Activated CD4-positive, alpha-beta T cell treated with anti-CD3 and anti-CD28 coated beads, Interleukin-2, amount 10 ng/mL, durations not matched to agents 7 days and 5 days (primary cell): ENCODE results near the gene MGAT4C. TPM values are rescaled to one million over a fixed set of nuclear protein-coding genes. Genes with fewer than 3 reads are reported as not detected.
"Not testable (repeated sequence)": the region's sequence is repeated elsewhere in the genome, so short reads cannot be mapped to it uniquely, and the experiment has no call there.

ENCODE experiments used
- CTCF ChIA-PET: fragments of 350-600 bp; sonication (Branson Sonifier 250); formaldehyde crosslinking; loops from one replicate; lab custom pipeline; 2021; ENCODE audit warnings: antibody characterized with exemption; lab: Charles Lee
- POLR2A ChIA-PET: fragments of 350-600 bp; sonication (Branson Sonifier 250); formaldehyde crosslinking; loops from one replicate; lab custom pipeline; 2021; ENCODE audit warnings: antibody characterized with exemption; lab: Charles Lee
- DNase-seq: peaks from one replicate; pipeline ENCODE4 v3.0.0-alpha.2; 2020
- H3K27ac Mint-ChIP-seq: one replicate; pipeline ENCODE4 v1.8.0; 2021; ENCODE audit warnings: mild to moderate bottlenecking, moderate library complexity, mixed read lengths
- H3K27me3 Mint-ChIP-seq: one replicate; pipeline ENCODE4 v1.8.0; 2021; ENCODE audit warnings: mixed read lengths
- H3K36me3 Mint-ChIP-seq: one replicate; pipeline ENCODE4 v1.8.0; 2021; ENCODE audit warnings: low read depth, mixed read lengths
- H3K4me1 Mint-ChIP-seq: one replicate; pipeline ENCODE4 v1.8.0; 2021; ENCODE audit warnings: mixed read lengths
- H3K4me3 Mint-ChIP-seq: one replicate; pipeline ENCODE4 v1.8.0; 2021; ENCODE audit warnings: mild to moderate bottlenecking, moderate library complexity, mixed read lengths
- H3K9me3 Mint-ChIP-seq: one replicate; pipeline ENCODE4 v1.8.0; 2021; ENCODE audit warnings: mixed read lengths
- total RNA-seq, 2 experiments: library from RNA; stranded (reverse); gene quantifications; one replicate each; pipeline ENCODE4 v1.2.3, GENCODE V29; 2021

Gene MGAT4C
- total RNA-seq, 2 experiments from 2014 or later = not detected

DNA sequence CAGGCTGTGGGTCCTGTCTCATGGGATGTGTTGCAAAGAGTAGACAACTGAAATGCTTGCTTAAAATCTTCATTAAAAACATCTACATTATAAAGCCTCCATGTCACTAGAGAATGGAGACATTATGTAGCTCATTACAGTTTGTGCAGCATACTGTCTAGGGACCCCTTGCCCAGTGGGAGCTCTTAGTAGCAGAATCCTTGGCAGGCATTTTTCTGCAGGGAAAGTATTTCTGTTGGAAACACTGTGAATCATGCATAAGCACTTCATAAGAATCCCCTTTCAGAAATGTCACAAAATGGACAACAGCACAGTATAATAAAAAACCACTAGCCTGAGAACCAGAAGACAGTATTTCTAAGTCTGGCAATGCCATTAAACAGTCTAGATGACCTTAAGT lies 174.3 kb downstream of the MGAT4C start:
- Mint-ChIP-seq H3K4me3 (no peak overlapping the region), H3K4me1 (no peaks in the 10 kb centered on the region), H3K36me3 (no peaks in the 10 kb centered on the region), H3K27ac (no peak overlapping the region), H3K9me3 (no peaks in the 10 kb centered on the region), H3K27me3 (no peaks in the 10 kb centered on the region)
- ChIA-PET CTCF (no interaction called here), POLR2A (no interaction called here)
- no peak for DNase-seq

DNA sequence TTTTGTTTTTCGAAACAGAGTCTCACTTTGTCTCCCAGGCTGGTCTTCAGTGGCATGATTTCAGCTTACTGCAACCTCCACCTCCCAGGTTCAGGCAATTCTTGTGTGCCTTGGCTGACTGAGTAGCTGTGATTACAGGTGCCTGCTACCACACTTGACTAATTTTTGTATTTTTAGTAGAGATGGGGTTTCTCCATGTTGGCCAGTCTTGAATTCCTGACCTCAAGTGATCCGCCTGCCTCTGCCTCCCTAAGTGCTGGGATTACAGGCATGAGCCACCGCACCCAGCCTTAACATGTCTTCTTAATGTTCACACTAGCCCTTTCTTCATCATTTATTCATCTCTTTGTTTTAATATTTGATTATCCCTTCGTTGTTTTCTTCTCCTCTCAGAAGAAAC lies 197.1 kb downstream of the MGAT4C start:
- POLR2A ChIA-PET, H3K4me1 Mint-ChIP-seq, CTCF ChIA-PET, H3K4me3 Mint-ChIP-seq, DNase-seq, H3K27me3 Mint-ChIP-seq, H3K27ac Mint-ChIP-seq, H3K9me3 Mint-ChIP-seq, H3K36me3 Mint-ChIP-seq: not testable (repeated sequence)

DNA sequence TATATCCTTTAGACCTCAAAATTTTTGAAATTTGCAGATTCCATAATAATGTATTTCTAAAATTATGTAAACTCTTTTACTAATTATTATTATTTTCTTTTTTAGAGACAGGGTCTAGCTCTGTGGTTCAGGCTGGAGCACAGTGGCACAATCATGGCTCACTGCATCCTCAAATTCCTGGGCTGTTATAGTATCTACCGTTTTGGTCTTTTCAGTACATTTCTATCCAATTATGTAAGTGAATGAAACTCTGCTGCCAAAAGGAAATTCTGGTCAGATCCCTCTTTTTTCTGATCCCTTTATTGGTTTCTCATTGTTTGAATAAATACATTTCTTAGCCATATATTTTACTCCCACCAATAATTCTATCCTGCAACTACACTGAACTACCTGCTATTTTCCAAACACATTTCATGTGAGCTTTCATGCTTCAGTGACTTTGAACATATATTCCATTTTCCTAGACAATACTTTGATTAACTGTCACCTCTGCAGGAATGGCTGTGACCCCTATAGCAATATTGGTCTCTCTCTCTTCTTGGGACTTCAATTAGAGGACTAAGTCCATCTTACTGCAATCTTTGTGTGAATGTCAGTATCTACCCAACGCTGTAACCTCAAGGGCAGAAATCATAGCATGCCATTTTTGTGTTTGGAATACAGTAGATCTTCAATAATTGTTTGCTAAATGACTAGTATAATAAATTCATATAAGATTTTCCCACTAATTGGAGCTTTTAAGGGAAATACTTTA lies 198.9 kb downstream of the MGAT4C start:
- POLR2A ChIA-PET = no interaction called here
- no peaks in the 10 kb centered on the region for H3K27me3 Mint-ChIP-seq
- H3K27ac Mint-ChIP-seq = no peak overlapping the region
- no peak for DNase-seq
- no peak overlapping the region for H3K4me3 Mint-ChIP-seq
- peaks cover 2% of the 10 kb centered on the region for H3K9me3 Mint-ChIP-seq
- CTCF ChIA-PET = no interaction called here
- no peaks in the 10 kb centered on the region for H3K36me3 Mint-ChIP-seq
- H3K4me1 Mint-ChIP-seq = no peaks in the 10 kb centered on the region

DNA sequence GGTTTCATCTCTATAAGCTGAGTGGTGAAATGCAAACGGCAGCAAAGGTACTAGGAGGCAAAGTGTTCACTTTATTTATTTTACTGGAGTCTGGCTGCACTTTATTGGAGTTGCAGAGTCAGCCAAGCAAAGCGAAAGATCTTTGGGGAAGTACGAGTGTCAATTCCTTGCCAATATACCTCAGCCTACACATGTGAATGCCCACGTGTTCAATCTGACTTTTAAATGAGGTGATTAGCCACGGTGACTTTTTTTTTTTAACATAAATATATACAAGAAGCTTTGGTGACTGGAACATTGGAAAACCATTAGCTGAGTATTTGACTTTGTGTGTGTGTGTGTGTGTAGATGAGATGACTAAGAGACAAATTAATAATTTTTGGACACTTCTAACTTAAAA lies 203.3 kb downstream of the MGAT4C start:
- Mint-ChIP-seq H3K36me3 (no peaks in the 10 kb centered on the region), H3K9me3 (no peaks in the 10 kb centered on the region), H3K4me1 (no peaks in the 10 kb centered on the region), H3K27me3 (no peaks in the 10 kb centered on the region), H3K4me3 (no peak overlapping the region), H3K27ac (no peak overlapping the region)
- ChIA-PET CTCF (no interaction called here), POLR2A (no interaction called here)
- DNase-seq = no peak

DNA sequence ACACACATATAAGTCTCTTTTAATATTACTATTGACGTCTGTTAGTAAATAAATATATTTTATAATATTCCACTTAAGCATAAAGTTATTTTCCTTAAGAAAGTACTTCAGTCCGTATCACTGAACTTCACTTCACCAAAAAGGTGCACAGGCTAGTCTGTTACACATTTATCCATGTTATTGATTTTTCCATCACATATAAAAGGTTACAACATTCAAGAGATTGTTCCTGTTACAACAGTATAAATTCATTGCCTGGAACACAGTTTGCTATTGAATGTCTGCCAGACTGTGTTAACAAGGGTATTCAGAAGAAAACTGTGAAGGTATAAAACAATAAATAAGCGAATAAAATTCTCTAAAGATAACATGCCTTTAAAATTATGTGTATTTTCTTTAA lies 206.2 kb downstream of the MGAT4C start:
- no peak for DNase-seq
- Mint-ChIP-seq H3K9me3 (no peaks in the 10 kb centered on the region), H3K36me3 (no peaks in the 10 kb centered on the region), H3K4me3 (no peak overlapping the region), H3K27me3 (no peaks in the 10 kb centered on the region), H3K27ac (no peak overlapping the region), H3K4me1 (no peaks in the 10 kb centered on the region)
- CTCF ChIA-PET = no interaction called here
- POLR2A ChIA-PET = no interaction called here

DNA sequence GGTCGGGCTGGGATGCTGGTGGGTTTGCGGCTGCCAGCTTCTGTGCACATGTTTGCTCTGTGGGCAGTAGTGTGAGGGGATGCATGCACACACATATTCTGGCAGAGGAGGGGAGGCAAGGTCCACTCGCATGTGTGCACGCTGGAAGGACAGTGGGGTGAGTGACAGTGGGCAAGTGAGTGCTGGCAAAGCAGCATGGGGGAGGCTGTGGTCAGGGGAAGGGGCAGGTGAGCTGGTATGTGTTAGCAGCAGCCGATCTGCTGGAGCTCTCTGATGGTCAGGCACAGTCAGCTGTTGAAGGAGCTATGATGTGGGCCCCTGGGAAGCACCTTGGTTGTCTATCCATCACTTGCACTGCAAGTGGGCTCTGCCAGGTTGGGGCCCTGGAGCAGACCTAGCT lies 211.8 kb downstream of the MGAT4C start:
- Mint-ChIP-seq H3K27ac (no peak overlapping the region), H3K4me1 (no peaks in the 10 kb centered on the region), H3K27me3 (no peaks in the 10 kb centered on the region), H3K9me3 (peaks cover 24% of the 10 kb centered on the region), H3K4me3 (no peak overlapping the region), H3K36me3 (no peaks in the 10 kb centered on the region)
- POLR2A ChIA-PET = no interaction called here
- DNase-seq = no peak
- CTCF ChIA-PET = no interaction called here

DNA sequence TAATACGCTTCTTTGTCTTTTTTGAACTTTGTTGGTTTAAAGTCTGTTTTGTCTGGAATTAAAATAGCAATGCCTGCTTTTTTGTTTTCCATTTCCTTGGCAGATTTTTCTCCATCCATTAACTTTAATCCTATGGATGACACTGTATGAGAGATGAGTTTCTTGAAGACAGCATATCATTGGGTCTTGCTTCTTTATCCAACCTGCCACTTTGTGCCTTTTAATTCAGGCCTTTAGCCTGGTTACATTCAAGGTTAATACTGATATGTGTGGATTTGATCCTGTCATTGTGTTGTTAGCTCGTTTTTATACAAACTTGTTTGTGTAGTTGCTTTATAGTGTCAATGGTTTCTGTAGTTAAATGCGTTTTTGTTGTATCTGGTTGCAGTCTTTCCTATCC lies 214.1 kb downstream of the MGAT4C start:
- ChIA-PET POLR2A (no interaction called here), CTCF (no interaction called here)
- no peak overlapping the region for H3K4me3 Mint-ChIP-seq
- no peak for DNase-seq
- H3K27ac Mint-ChIP-seq = no peak overlapping the region
- no peaks in the 10 kb centered on the region for H3K36me3 Mint-ChIP-seq
- no peaks in the 10 kb centered on the region for H3K4me1 Mint-ChIP-seq
- H3K9me3 Mint-ChIP-seq = peaks cover 32% of the 10 kb centered on the region
- H3K27me3 Mint-ChIP-seq = no peaks in the 10 kb centered on the region

DNA sequence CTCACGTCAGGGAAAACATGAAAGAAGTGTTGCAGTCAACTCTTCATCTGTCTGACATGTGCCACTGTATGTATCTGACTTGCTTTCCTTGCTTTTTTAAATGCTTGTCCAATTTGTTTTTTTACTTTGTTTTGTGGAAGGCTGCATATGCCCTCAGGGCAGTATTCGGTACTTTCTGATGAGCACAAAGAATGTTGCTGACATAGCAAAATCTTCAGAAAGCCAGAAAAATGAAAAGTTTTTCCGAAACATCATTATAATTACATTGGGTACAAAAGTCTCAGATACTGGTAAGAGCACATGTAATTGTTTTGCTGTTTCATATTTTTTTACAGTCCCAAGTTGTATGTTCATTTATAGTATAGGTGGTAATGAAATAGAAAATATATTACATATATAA lies 237.8 kb downstream of the MGAT4C start:
- Mint-ChIP-seq H3K9me3 (peaks cover 3% of the 10 kb centered on the region), H3K4me1 (no peaks in the 10 kb centered on the region), H3K27me3 (no peaks in the 10 kb centered on the region), H3K4me3 (no peak overlapping the region), H3K36me3 (no peaks in the 10 kb centered on the region), H3K27ac (no peak overlapping the region)
- POLR2A ChIA-PET = no interaction called here
- no peak for DNase-seq
- CTCF ChIA-PET = no interaction called here

DNA sequence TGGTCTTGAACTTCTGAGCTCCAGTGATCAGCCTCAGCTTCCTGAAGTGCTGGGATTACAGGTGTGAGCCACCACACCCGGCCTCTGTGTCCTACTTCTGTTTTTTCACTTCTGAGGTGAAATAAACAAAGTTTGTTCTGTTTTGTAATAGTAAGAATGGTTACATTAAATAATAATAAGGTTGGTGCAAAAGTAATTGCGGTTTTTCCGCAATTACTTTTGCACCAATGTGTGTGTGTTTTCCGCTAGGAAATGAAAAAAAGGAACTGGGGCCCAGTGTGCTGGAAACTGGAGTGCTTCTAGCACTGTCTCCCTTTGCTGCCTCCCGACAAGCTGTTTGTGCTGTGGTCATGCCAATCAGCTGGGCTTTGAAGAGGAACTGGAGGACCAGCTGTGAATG lies 241.2 kb downstream of the MGAT4C start:
- ChIA-PET POLR2A (no interaction called here), CTCF (no interaction called here)

DNA sequence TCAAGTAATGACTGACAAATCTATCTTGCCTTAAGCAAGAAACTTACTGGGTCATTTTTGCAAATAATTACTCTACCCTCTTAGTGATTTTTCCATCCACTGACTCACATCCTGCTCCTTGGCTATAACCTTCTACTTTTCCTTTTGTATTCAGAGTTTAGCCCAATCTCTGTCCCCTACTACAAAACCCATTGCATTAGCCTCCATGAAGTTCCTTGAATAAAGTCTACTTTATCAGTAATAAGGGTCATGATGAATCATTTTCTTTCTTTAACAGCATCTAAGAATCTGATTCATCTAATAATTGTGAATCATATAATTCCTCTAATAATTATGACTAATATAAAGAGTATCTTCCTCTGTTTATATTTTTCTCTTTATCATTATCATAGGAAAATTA lies 249.5 kb downstream of the MGAT4C start:
- Mint-ChIP-seq H3K9me3 (peaks cover 2% of the 10 kb centered on the region), H3K36me3 (no peaks in the 10 kb centered on the region), H3K27me3 (no peaks in the 10 kb centered on the region), H3K27ac (no peak overlapping the region), H3K4me3 (no peak overlapping the region), H3K4me1 (no peaks in the 10 kb centered on the region)
- ChIA-PET POLR2A (no interaction called here), CTCF (no interaction called here)
- DNase-seq = no peak

More for the DNA sequence above, 241.2 kb downstream of the MGAT4C start:
- Mint-ChIP-seq H3K4me3 (no peak overlapping the region), H3K27me3 (no peaks in the 10 kb centered on the region), H3K9me3 (peaks cover 5% of the 10 kb centered on the region), H3K36me3 (no peaks in the 10 kb centered on the region), H3K4me1 (no peaks in the 10 kb centered on the region), H3K27ac (no peak overlapping the region)
- no peak for DNase-seq

DNA sequence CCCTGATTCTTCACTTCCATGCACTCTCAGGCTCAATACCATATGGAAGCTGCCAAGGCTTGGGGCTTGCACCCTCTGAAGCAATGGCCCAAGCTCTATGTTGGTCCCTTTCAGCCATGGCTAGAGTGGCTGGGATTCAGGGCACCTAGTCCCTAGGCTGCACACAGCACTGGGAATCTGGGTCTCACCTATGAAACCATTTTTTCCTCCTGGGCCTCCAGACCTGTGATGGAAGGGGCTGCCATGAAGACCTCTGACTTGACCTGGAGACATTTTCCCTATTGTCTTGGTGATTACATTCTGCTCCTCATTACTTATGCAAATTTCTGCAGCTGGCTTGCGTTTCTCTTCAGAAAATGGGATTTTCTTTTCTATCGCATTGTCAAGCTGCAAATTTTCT lies 258.1 kb downstream of the MGAT4C start:
- H3K9me3 Mint-ChIP-seq = peaks cover 12% of the 10 kb centered on the region
- POLR2A ChIA-PET = no interaction called here
- DNase-seq = no peak
- no peak overlapping the region for H3K27ac Mint-ChIP-seq
- no peak overlapping the region for H3K4me3 Mint-ChIP-seq
- H3K4me1 Mint-ChIP-seq = no peaks in the 10 kb centered on the region
- CTCF ChIA-PET = no interaction called here
- H3K36me3 Mint-ChIP-seq = no peaks in the 10 kb centered on the region
- H3K27me3 Mint-ChIP-seq = no peaks in the 10 kb centered on the region

DNA sequence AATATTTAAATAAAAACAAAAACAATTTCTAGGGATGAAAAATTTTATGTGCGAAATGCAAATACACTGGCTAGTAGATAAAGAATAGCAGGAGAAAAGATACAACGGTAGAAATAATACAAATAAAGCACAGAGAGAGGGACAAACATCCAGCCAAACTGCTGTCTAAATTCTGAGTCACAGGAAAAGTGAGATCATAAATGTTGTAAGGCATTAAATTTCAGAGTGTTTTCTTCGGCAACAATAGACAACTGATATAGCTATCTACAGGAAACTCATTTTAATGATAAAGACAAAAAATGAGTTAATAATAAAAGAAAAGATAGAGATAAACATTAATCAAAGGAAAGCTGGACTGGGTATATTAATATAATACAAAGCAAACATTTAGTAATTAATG lies 259.9 kb downstream of the MGAT4C start:
- H3K27me3 Mint-ChIP-seq = no peaks in the 10 kb centered on the region
- CTCF ChIA-PET = no interaction called here
- no peaks in the 10 kb centered on the region for H3K4me1 Mint-ChIP-seq
- H3K4me3 Mint-ChIP-seq = no peak overlapping the region
- no peak for DNase-seq
- H3K9me3 Mint-ChIP-seq = peaks cover 16% of the 10 kb centered on the region
- POLR2A ChIA-PET = no interaction called here
- H3K36me3 Mint-ChIP-seq = no peaks in the 10 kb centered on the region
- H3K27ac Mint-ChIP-seq = no peak overlapping the region

DNA sequence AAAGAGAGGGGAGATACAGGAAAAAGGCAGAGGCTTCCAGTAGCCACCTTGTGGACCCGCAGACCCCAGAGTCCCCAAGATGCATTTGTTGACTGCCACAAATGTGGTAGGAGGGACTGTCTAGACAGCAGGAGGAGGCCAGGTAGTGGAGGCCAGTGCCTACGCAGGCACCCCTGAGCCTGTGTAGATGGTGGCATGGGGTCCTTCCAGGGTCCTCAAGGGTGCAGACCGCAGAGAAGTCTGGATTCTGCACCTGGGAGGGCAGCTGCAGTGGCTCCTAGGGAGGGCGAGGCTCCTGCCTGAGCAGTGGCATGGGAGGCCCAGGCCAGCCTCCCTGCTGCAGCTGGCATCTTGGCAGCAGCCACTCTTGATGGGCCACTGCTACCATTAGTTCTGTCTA lies 262.4 kb downstream of the MGAT4C start:
- DNase-seq = no peak
- no peaks in the 10 kb centered on the region for H3K4me1 Mint-ChIP-seq
- no peaks in the 10 kb centered on the region for H3K27me3 Mint-ChIP-seq
- H3K4me3 Mint-ChIP-seq = no peak overlapping the region
- H3K9me3 Mint-ChIP-seq = peaks cover 11% of the 10 kb centered on the region
- H3K36me3 Mint-ChIP-seq = no peaks in the 10 kb centered on the region
- H3K27ac Mint-ChIP-seq = no peak overlapping the region
- POLR2A ChIA-PET = no interaction called here
- CTCF ChIA-PET = no interaction called here

DNA sequence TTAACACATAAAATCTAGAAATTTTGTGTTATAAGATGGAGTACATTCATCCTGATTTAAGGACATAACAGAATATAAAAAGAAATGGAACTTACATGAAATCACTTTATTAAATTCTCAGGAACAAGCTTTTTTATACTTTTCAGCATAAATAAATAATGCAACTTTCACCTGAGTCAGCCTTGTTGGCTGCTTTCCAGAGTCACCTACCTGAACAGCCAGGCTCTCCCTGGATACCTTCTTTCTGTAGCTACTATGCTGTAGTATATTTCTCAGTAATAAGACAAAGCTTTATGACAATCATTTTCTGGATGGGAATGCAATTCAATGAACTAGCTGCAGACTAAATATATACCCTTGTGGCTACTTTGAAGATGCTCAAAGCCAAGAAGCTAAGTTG lies 270.2 kb downstream of the MGAT4C start:
- no peak overlapping the region for H3K27ac Mint-ChIP-seq

More for the DNA sequence above, 270.2 kb downstream of the MGAT4C start:
- DNase-seq = no peak
- ChIA-PET CTCF (no interaction called here), POLR2A (no interaction called here)
- Mint-ChIP-seq H3K36me3 (no peaks in the 10 kb centered on the region), H3K4me3 (no peak overlapping the region), H3K27me3 (no peaks in the 10 kb centered on the region), H3K4me1 (no peaks in the 10 kb centered on the region), H3K9me3 (no peaks in the 10 kb centered on the region)
